HL-60 (cell line): ENCODE results near the gene RFWD3.

ENCODE experiments used
- CTCF ChIP-seq: IDR thresholded peaks from one replicate; pipeline ENCODE4 v1.5.1; 2011; ENCODE audit warnings: low read length, control low read depth, inconsistent platforms; ENCODE audit not compliant: insufficient read depth
- POLR2AphosphoS5 ChIP-seq: IDR thresholded peaks from 2 replicates; pipeline ENCODE4 v1.6.1; 2012; ENCODE audit warnings: low read depth
- REST ChIP-seq: IDR thresholded peaks from 2 replicates; pipeline ENCODE4 v1.6.1; 2012; ENCODE audit warnings: low read depth; ENCODE audit not compliant: insufficient replicate concordance
- SPI1 ChIP-seq: IDR thresholded peaks from 2 replicates; pipeline ENCODE4 v1.6.1; 2012; ENCODE audit warnings: low read depth, mild to moderate bottlenecking, borderline replicate concordance

- TF ChIP-seq POLR2AphosphoS5 (no peak), SPI1 (no peak), CTCF (no peak), REST (no peak)
Measured at GRCh38 chr16:74623839-74624235, 42.8 kb downstream of the RFWD3 start.
